Measurements from ENCODE around the gene ARHGEF2. TPM values are rescaled to one million over a fixed set of nuclear protein-coding genes. Genes with fewer than 3 reads are reported as not detected.

ARHGEF2 gene
- total and polyA plus RNA-seq, 2 donors (not counting 3 experiments of a cell fraction or from before 2014, with no cell fraction given) = 59.2 to 118 TPM

GRCh38 chr1:155957411-155957915 lies 20.9 kb downstream of the ARHGEF2 start:
- Histone ChIP-seq H3K4me3 (replicated peaks in 1 of 3; ENCODE audit: insufficient read depth in 1 of 3, low read depth in 1 of 3, low read length in 3 of 3) (no peak overlapping the region), H3K9me1 (replicated peaks; ENCODE audit: control insufficient read depth, extremely low read depth, insufficient read depth, low read length) (no peaks in the 10 kb centered on the region), H3K79me2 (ENCODE audit: control insufficient read depth, insufficient read depth, low read length) (peaks cover 19% of the 10 kb centered on the region), H3K9me3 (replicated peaks; ENCODE audit: control insufficient read depth, insufficient read depth, low read length) (no peaks in the 10 kb centered on the region), H3K4me2 (ENCODE audit: insufficient read depth, low read length) (no peak overlapping the region), H3K27me3 (ENCODE audit: control insufficient read depth in 2 of 2, insufficient read depth in 2 of 2, low read length in 2 of 2) (no peaks in the 10 kb centered on the region), H3K27ac (ENCODE audit: insufficient read depth, low read depth, low read length) (no peak overlapping the region), H3K36me3 (ENCODE audit: control insufficient read depth in 2 of 2, extremely low read depth in 1 of 2, insufficient read depth in 2 of 2, low read length in 2 of 2) (peaks cover 44 to 52% of the 10 kb centered on the region in 2 experiments), H4K20me1 (replicated peaks; ENCODE audit: control insufficient read depth, extremely low read depth, insufficient read depth, low read length) (no peaks in the 10 kb centered on the region), H3K4me1 (ENCODE audit: control insufficient read depth, extremely low read depth, insufficient read depth, low read length) (peaks cover 10% of the 10 kb centered on the region), H2AFZ (ENCODE audit: low read depth, low read length) (no peak overlapping the region), H3K9ac (replicated peaks; ENCODE audit: extremely low read depth, insufficient read depth, low read length) (no peak overlapping the region)
- dilution Hi-C loops (cut with MboI; ENCODE audit: extremely low pct_ligation_motif_present, low sequenced_read_pairs) (no loop called here), intact Hi-C loops (cut with micrococcal nuclease) (no loop called here)
- BruUV-seq (replicated peaks) = no TSS peak
- CTCF ChIA-PET = interaction anchor here (0.8 to 1.4 kb wide), 4 partner anchors 21 to 32 kb away, joined by 3 to 9 read pairs (median 4); partner anchors contain the start of gene ARHGEF2
- FAIRE-seq (no peak), DNase-seq (ENCODE audit: low read depth, low spot score) (no peak)
- TF ChIP-seq FOS (IDR thresholded peaks at IDR 0.05; ENCODE audit: borderline replicate concordance, insufficient read depth, low read length) (no peak), JUN (IDR thresholded peaks at IDR 0.05; ENCODE audit: borderline replicate concordance, insufficient read depth, insufficient read length, low read depth) (no peak), POLR2AphosphoS5 (IDR thresholded peaks at IDR 0.05; ENCODE audit: insufficient read depth, low read depth, low read length) (no peak), MAX (IDR thresholded peaks at IDR 0.05; ENCODE audit: insufficient read depth, insufficient read length) (no peak), GATA2 (IDR thresholded peaks at IDR 0.05; ENCODE audit: insufficient read depth, insufficient read length, low read depth, low read length) (no peak), EZH2 (IDR thresholded peaks at IDR 0.05; ENCODE audit: borderline replicate concordance, low read depth, low read length, severe bottlenecking) (no peak), POLR2A (IDR thresholded peaks at IDR 0.05; ENCODE audit: low read depth, low read length) (no peak), MYC (IDR thresholded peaks at IDR 0.05; ENCODE audit: low read depth, low read length) (no peak), CTCF (IDR thresholded peaks at IDR 0.05; ENCODE audit: extremely low read depth in 1 of 2, insufficient read depth in 1 of 2, low read depth in 1 of 2, low read length in 2 of 2) (no peak)
- POLR2A ChIA-PET = no interaction called here

All from endothelial cell of umbilical vein (primary cell).